Occipital lobe (tissue), 2 donors: Measurements from ENCODE around the gene MLST8. TPM values are rescaled to one million over a fixed set of nuclear protein-coding genes. Genes with fewer than 3 reads are reported as not detected.

Experiments used
- DNase-seq: peaks from one replicate; lab custom pipeline; 2025; lab: John Stamatoyannopoulos, UW
- total RNA-seq: library from RNA; depleted of rRNA; stranded (reverse); fragments of >200 nt; gene quantifications from one replicate; pipeline ENCODE4 v1.2.3, GENCODE V29; 2014

The MLST8 gene
- total RNA-seq, 1 donor from 2014 or later = 10.5 TPM

- DNase-seq = no peak
These were observed 3.1 kb downstream of the MLST8 start for GRCh38 chr16:2208308-2208707.

- no peak for DNase-seq
These were observed 3.5 kb downstream of the MLST8 start for GRCh38 chr16:2208772-2209171.

GRCh38 chr16:2209258-2210008 lies 4.2 kb downstream of the MLST8 start:
- DNase-seq = no peak

GRCh38 chr16:2210009-2210332 lies 4.7 kb downstream of the MLST8 start:
- no peak for DNase-seq

GRCh38 chr16:2210386-2211365 lies 5.4 kb downstream of the MLST8 start, which contains the start of gene BRICD5:
BRICD5 (minus strand) TSS chr16:2210863; CDS start chr16:2210833, 30 bp downstream.
- no peak for DNase-seq

- DNase-seq = no peak
These were observed 6.7 kb downstream of the MLST8 start for GRCh38 chr16:2211923-2212347.

GRCh38 chr16:2212362-2213324 lies 7.4 kb downstream of the MLST8 start:
- DNase-seq = no peak

GRCh38 chr16:2213817-2214718 lies 8.8 kb downstream of the MLST8 start:
- DNase-seq = no peak

GRCh38 chr16:2214719-2214968 lies 9.4 kb downstream of the MLST8 start, which contains the start of gene PGP:
PGP (minus strand) TSS chr16:2214840; CDS start chr16:2214777, 63 bp downstream.
- no peak for DNase-seq

- DNase-seq = no peak
These were observed 11.1 kb downstream of the MLST8 start for GRCh38 chr16:2216330-2216729.

GRCh38 chr16:2223221-2223941 lies 18.1 kb downstream of the MLST8 start, which contains the start of gene E4F1:
E4F1 (plus strand) TSS chr16:2223591; CDS start chr16:2223614, 23 bp downstream.
- peak; percentile 97 for DNase-seq

- DNase-seq = no peak
These were observed 18.8 kb downstream of the MLST8 start for GRCh38 chr16:2223942-2224486.

- DNase-seq = no peak
These were observed 21.1 kb downstream of the MLST8 start for GRCh38 chr16:2226245-2226793.

GRCh38 chr16:2226918-2227317 lies 21.7 kb downstream of the MLST8 start:
- no peak for DNase-seq

GRCh38 chr16:2228161-2228824 lies 23.0 kb downstream of the MLST8 start:
- DNase-seq = no peak

- DNase-seq = no peak
These were observed 23.8 kb downstream of the MLST8 start for GRCh38 chr16:2229091-2229490.

- DNase-seq = no peak
These were observed 24.5 kb downstream of the MLST8 start for GRCh38 chr16:2229632-2230250.

GRCh38 chr16:2230376-2230775 lies 25.1 kb downstream of the MLST8 start:
- no peak for DNase-seq
